ENCODE measurements around the gene ZNF614.

DNA sequence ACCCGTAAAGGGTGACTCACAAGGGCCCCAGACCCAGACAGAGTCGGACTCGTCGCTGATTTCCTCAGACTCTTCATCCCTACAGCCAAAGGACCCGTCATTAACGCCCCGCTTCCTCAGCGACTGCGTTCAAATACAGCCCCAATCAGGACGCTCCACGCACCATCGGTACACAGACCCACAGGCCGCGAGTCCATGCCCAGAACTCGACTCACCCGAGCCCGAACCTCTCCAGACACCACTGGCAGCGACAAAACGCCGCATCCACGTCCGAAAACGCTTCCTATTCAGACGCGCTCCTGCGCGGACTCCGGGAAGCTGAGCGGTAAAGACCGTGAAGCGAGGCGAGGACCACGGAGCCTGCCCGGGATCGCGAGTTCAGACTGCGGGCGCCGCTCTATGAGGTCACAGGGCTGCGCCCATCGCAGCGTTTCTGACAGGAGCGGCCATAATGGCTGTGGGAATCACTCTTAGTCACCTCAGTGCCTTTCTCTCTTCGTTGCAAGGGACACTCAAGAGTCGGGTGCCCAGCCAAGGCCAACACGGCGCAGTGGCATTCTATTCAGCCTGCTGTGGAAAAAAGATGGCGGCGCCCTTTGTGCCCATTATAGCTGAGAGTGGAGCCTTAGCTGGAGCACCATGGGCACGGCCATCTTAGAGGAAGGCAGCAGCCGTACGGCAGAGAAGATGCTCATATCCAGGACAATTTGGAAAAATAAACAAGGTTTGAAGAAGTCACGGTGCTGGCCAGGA lies at the start of gene ZNF614:
- TF ChIP-seq, protein P1, sequence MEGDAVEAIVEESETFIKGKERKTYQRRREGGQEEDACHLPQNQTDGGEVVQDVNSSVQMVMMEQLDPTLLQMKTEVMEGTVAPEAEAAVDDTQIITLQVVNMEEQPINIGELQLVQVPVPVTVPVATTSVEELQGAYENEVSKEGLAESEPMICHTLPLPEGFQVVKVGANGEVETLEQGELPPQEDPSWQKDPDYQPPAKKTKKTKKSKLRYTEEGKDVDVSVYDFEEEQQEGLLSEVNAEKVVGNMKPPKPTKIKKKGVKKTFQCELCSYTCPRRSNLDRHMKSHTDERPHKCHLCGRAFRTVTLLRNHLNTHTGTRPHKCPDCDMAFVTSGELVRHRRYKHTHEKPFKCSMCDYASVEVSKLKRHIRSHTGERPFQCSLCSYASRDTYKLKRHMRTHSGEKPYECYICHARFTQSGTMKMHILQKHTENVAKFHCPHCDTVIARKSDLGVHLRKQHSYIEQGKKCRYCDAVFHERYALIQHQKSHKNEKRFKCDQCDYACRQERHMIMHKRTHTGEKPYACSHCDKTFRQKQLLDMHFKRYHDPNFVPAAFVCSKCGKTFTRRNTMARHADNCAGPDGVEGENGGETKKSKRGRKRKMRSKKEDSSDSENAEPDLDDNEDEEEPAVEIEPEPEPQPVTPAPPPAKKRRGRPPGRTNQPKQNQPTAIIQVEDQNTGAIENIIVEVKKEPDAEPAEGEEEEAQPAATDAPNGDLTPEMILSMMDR (conservative IDR thresholded peaks at IDR 0.05; ENCODE audit: low read length), result no peak
- no peak for TF ChIP-seq EZH2phosphoT487 (IDR thresholded peaks at IDR 0.05; ENCODE audit: borderline replicate concordance, low read depth, low read length)
